Stimulated activated CD4-positive, alpha-beta T cell treated with anti-CD3 and anti-CD28 coated beads, TNF-alpha, amount 100 ng/mL, for 48 hours (primary cell): Measurements from ENCODE around the gene CENATAC.
A peak's percentile ranks its signal among the peaks of the same experiment; 100 is the strongest.
"Not testable (repeated sequence)": the region's sequence is repeated elsewhere in the genome, so short reads cannot be mapped to it uniquely, and the experiment has no call there.

Experiments
- DNase-seq, 3 donors: peaks; one replicate each; pipeline ENCODE4 v3.0.0-alpha.2; 2020; ENCODE audit warnings: low read depth in 3 of 3

CENATAC gene

DNA sequence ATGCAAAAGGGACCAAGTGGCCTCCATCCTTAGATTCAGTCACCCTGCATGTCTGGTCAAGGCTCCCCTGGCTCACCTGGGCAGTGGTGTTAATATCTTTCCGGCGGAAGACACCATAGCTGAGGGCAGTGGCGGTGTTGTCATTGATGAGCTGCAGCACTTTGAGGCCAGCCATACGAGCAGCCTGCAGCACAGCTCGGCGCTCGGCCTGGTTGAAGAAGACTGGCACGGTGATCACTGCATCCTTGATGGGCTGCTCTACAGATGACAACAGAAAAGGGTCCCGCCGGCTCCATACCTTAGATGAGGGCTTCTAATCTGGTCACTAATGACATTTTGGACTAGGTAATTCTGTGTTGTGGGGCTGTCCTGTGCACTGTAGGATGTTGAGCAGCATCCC, 56.5 kb downstream of the CENATAC start:
- DNase-seq: no peak

DNA sequence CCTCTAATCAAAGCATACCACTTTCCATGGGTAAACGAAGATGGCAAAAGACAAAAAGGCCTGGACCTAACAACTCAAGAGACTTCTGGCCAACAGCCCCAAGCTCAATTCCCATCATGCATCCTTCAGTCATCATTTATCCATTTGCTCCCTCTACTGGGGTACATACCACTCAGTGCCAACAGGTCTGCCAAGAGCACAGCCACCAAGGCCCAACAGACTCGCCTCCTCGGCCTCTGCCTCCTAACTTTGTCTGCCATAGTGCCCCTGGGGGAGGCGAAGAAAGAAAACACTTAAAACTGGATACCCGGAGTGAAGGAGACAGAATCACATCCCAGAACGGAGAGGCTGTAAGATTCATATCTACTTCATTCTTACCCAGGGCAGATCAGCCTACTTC, 58.0 kb downstream of the CENATAC start:
- DNase-seq: no peak

GRCh38 chr11:119056421-119056999, 58.6 kb downstream of the CENATAC start:
- peak in 1 of 3 donors; percentile 9 for DNase-seq

GRCh38 chr11:119057000-119057769, 59.2 kb downstream of the CENATAC start, which contains the start of gene HYOU1:
HYOU1 (minus strand) TSS chr11:119057205; CDS start chr11:119056160, 1,045 bp downstream.
- DNase-seq: peak; percentile 97 to 100 (median 98)

GRCh38 chr11:119059128-119059527, 61.2 kb downstream of the CENATAC start:
- not testable (repeated sequence) for DNase-seq

GRCh38 chr11:119061256-119061655, 63.3 kb downstream of the CENATAC start:
- DNase-seq: no peak

GRCh38 chr11:119062779-119063178, 64.8 kb downstream of the CENATAC start:
- no peak for DNase-seq

DNA sequence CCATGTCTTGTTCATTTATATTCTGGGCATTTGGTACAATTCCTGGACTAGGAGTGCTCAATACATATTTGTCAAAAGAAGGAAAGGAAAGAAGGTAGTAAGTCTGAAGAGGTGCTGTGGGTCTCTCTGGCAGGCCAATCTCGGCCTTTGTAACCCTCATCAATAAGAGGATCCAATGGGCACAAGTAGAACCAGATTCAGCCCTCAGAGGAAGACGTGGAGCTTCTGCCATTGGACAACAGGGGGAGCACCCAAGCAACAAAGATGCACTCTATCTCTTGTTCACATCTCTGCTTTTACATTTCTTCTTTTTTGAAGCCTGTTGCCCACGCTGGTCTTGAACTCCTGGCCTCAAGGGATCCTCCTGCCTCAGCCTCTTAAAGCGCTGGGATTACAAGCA, 67.4 kb downstream of the CENATAC start:
- DNase-seq: peak in 2 of 3 donors; percentile 19 to 21
